Prostate gland (tissue), 2 donors: ENCODE data around the gene ZNF664.

Source experiments
- POLR2A ChIP-seq: fragments of 450-650 bp; IDR thresholded peaks from one replicate; pipeline ENCODE4 v1.6.1; 2016; ENCODE audit warnings: antibody characterized with exemption, mild to moderate bottlenecking
- POLR2AphosphoS5 ChIP-seq: sonication (generic); formaldehyde crosslinking; IDR thresholded peaks from one replicate; pipeline ENCODE4 v1.6.1; 2017; ENCODE audit warnings: antibody characterized with exemption
- TF ChIP-seq, protein P1 (sequence below), 4 experiments: fragments of 200-600 bp in 2 of 4; fragments of 450-650 bp in 2 of 4; sonication (generic) in 2 of 4; IDR thresholded peaks; 1 replicate in 3 of 4; 2 replicates in 1 of 4; pipeline ENCODE4 v1.5.1; 2016 to 2019; ENCODE audit warnings: antibody characterized with exemption in 4 of 4, mild to moderate bottlenecking in 2 of 4, moderate library complexity in 2 of 4

DNA sequence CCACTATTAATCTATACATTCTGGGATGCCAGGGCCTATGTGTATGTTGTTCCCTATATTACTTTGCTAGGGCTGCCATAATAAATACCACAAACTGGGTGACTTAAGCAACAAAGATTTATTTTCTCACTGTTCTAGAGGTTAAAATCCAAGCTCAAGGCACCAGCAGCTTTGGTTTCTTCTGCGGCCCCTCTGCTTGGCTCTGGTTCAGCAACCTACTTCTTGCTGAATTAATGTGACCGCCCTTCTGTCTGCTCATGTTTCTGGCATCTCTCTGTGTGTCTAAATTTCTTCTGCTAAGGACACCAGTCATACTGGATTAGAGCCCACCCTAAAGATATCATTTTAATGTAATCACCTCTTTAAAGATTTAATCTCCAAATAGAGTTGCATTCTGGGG is 84.7 kb downstream of the ZNF664 start:
- TF ChIP-seq POLR2AphosphoS5, result no peak
- no peak for TF ChIP-seq POLR2A
- TF ChIP-seq, protein P1, sequence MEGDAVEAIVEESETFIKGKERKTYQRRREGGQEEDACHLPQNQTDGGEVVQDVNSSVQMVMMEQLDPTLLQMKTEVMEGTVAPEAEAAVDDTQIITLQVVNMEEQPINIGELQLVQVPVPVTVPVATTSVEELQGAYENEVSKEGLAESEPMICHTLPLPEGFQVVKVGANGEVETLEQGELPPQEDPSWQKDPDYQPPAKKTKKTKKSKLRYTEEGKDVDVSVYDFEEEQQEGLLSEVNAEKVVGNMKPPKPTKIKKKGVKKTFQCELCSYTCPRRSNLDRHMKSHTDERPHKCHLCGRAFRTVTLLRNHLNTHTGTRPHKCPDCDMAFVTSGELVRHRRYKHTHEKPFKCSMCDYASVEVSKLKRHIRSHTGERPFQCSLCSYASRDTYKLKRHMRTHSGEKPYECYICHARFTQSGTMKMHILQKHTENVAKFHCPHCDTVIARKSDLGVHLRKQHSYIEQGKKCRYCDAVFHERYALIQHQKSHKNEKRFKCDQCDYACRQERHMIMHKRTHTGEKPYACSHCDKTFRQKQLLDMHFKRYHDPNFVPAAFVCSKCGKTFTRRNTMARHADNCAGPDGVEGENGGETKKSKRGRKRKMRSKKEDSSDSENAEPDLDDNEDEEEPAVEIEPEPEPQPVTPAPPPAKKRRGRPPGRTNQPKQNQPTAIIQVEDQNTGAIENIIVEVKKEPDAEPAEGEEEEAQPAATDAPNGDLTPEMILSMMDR (IDR thresholded peaks at IDR 0.05), result no peak
